Mesenchymal stem cell (in vitro differentiated cells and primary cell): ENCODE data around the gene SHD.
"Not testable (repeated sequence)": the region's sequence is repeated elsewhere in the genome, so short reads cannot be mapped to it uniquely, and the experiment has no call there.

ENCODE experiments used
- DNase-seq: peaks from one replicate; pipeline ENCODE4 v3.0.0-alpha.2; 2013
- H2AFZ ChIP-seq: one replicate; pipeline ENCODE4 v1.6.1; 2013; ENCODE audit warnings: low read depth, mild to moderate bottlenecking, control low read depth, inconsistent platforms, low read length, moderate library complexity
- H2AK5ac ChIP-seq: 2 replicates; pipeline ENCODE4 v1.6.1; 2013; ENCODE audit warnings: low read length, moderate library complexity, mild to moderate bottlenecking, inconsistent platforms; ENCODE audit not compliant: severe bottlenecking
- H2BK120ac ChIP-seq: one replicate; pipeline ENCODE4 v1.6.1; 2013; ENCODE audit warnings: low read depth, mild to moderate bottlenecking, inconsistent platforms, low read length, moderate library complexity
- H2BK12ac ChIP-seq, 2 experiments: one replicate each; pipeline ENCODE4 v1.6.1; 2013; ENCODE audit warnings: inconsistent platforms in 2 of 2, low read length in 2 of 2, mild to moderate bottlenecking in 2 of 2, moderate library complexity in 2 of 2, control low read depth in 1 of 2
- H2BK15ac ChIP-seq: one replicate; pipeline ENCODE4 v1.6.1; 2013; ENCODE audit warnings: mild to moderate bottlenecking, low read depth, inconsistent platforms; ENCODE audit not compliant: poor library complexity, severe bottlenecking
- H2BK5ac ChIP-seq: 2 replicates; pipeline ENCODE4 v1.6.1; 2013; ENCODE audit warnings: low read depth, mild to moderate bottlenecking, low read length, control low read depth, inconsistent platforms; ENCODE audit not compliant: poor library complexity, severe bottlenecking
- H3K14ac ChIP-seq, 2 experiments: one replicate each; pipeline ENCODE4 v1.6.1; 2013; ENCODE audit warnings: inconsistent platforms in 2 of 2, low read length in 2 of 2, control low read depth in 1 of 2, mild to moderate bottlenecking in 1 of 2, moderate library complexity in 1 of 2
- H3K18ac ChIP-seq, 2 experiments: one replicate each; pipeline ENCODE4 v1.6.1; 2013; ENCODE audit warnings: inconsistent platforms in 2 of 2, low read length in 2 of 2, control low read depth in 1 of 2, low read depth in 1 of 2, mild to moderate bottlenecking in 1 of 2
- H3K23ac ChIP-seq, 2 experiments: one replicate each; pipeline ENCODE4 v1.6.1; 2013; ENCODE audit warnings: inconsistent platforms in 2 of 2, low read length in 2 of 2, mild to moderate bottlenecking in 2 of 2, moderate library complexity in 2 of 2, control low read depth in 1 of 2
- H3K27ac ChIP-seq: 2 replicates; pipeline ENCODE4 v1.5.1; 2013; ENCODE audit warnings: mild to moderate bottlenecking, moderate library complexity, low read length, control low read depth, inconsistent platforms; ENCODE audit not compliant: poor library complexity, severe bottlenecking
- H3K27me3 ChIP-seq, 2 experiments: 2 replicates each; pipeline versions ENCODE4 v1.6.1 to v1.7.0; 2013; ENCODE audit warnings: low read length in 2 of 2, mild to moderate bottlenecking in 2 of 2, moderate library complexity in 2 of 2, control low read depth in 1 of 2, inconsistent platforms in 1 of 2; ENCODE audit not compliant: control insufficient read depth in 1 of 2, insufficient read depth in 1 of 2
- H3K36me3 ChIP-seq, 2 experiments: 2 replicates each; pipeline versions ENCODE4 v1.6.1 to v1.7.0; 2013; ENCODE audit warnings: low read length in 2 of 2, control low read depth in 1 of 2, inconsistent platforms in 1 of 2, low read depth in 1 of 2, mild to moderate bottlenecking in 1 of 2; ENCODE audit not compliant: insufficient read depth in 2 of 2, control insufficient read depth in 1 of 2
- H3K4ac ChIP-seq, 2 experiments: one replicate each; pipeline ENCODE4 v1.6.1; 2013; ENCODE audit warnings: inconsistent platforms in 2 of 2, low read length in 2 of 2, mild to moderate bottlenecking in 2 of 2, moderate library complexity in 2 of 2, control low read depth in 1 of 2, low read depth in 1 of 2
- H3K4me1 ChIP-seq: 2 replicates; pipeline ENCODE4 v1.6.1; 2013; ENCODE audit warnings: low read depth, low read length, control low read depth; ENCODE audit not compliant: control insufficient read depth, insufficient read depth
- H3K4me2 ChIP-seq: 2 replicates; pipeline ENCODE4 v1.6.1; 2013; ENCODE audit warnings: low read length, mild to moderate bottlenecking, inconsistent platforms; ENCODE audit not compliant: poor library complexity, severe bottlenecking
- H3K4me3 ChIP-seq, 2 experiments: 2 replicates each; pipeline versions ENCODE4 v1.5.1 to v1.7.0; 2013; ENCODE audit warnings: low read length in 2 of 2, mild to moderate bottlenecking in 2 of 2, control low read depth in 1 of 2, low read depth in 1 of 2; ENCODE audit not compliant: insufficient read depth in 1 of 2
- H3K79me1 ChIP-seq: replicated peaks from 2 replicates; pipeline ENCODE4 v1.6.1; 2013; ENCODE audit warnings: mild to moderate bottlenecking, control low read depth, low read length, inconsistent platforms; ENCODE audit not compliant: poor library complexity, severe bottlenecking
- H3K9ac ChIP-seq: 2 replicates; pipeline ENCODE4 v1.7.0; 2013; ENCODE audit warnings: mild to moderate bottlenecking, low read length, moderate library complexity
- H3K9me3 ChIP-seq: 2 replicates; pipeline ENCODE4 v1.7.0; 2013; ENCODE audit warnings: mild to moderate bottlenecking, low read length; ENCODE audit not compliant: control insufficient read depth
- H4K8ac ChIP-seq: one replicate; pipeline ENCODE4 v1.6.1; 2013; ENCODE audit warnings: inconsistent platforms, mild to moderate bottlenecking, low read length, moderate library complexity
- H4K91ac ChIP-seq: one replicate; pipeline ENCODE4 v1.6.1; 2013; ENCODE audit warnings: mild to moderate bottlenecking, low read length, inconsistent platforms
- WGBS: methylation state at CpG from one replicate; pipeline ENCODE4 v1.1.7; 2013; ENCODE audit warnings: mixed read lengths; 5-methylcytosine and 5-hydroxymethylcytosine counted together

Gene SHD

GRCh38 chr19:4237510-4237909, 41.6 kb upstream of the SHD start:
- not testable (repeated sequence) for H3K18ac ChIP-seq, H2AK5ac ChIP-seq, H2BK12ac ChIP-seq, H3K4ac ChIP-seq, H2AFZ ChIP-seq, DNase-seq, H3K4me2 ChIP-seq, H3K9ac ChIP-seq, H2BK120ac ChIP-seq, H3K23ac ChIP-seq, H2BK5ac ChIP-seq, H2BK15ac ChIP-seq, H3K4me3 ChIP-seq, H4K91ac ChIP-seq, H3K14ac ChIP-seq, H3K79me1 ChIP-seq, H3K27ac ChIP-seq, H3K9me3 ChIP-seq, H4K8ac ChIP-seq, H3K4me1 ChIP-seq
- peaks cover 0 to 13% of the 10 kb centered on the region in 2 experiments for H3K36me3 ChIP-seq
- WGBS: 93% methylated on average over 16 of the region's 16 CpGs
- H3K27me3 ChIP-seq: peaks cover 0 to 31% of the 10 kb centered on the region in 2 experiments

- Histone ChIP-seq H2BK120ac (no peak overlapping the region), H4K8ac (no peak overlapping the region), H2BK12ac (no peak overlapping the region), H2AK5ac (no peak overlapping the region), H3K79me1 (no peaks in the 10 kb centered on the region), H3K18ac (no peak overlapping the region), H3K9ac (no peak overlapping the region), H3K27me3 (peaks cover 0 to 27% of the 10 kb centered on the region in 2 experiments), H3K4me2 (no peak overlapping the region), H3K14ac (no peak overlapping the region), H3K27ac (no peak overlapping the region), H3K9me3 (peaks cover 10% of the 10 kb centered on the region), H3K4me3 (no peak overlapping the region), H2AFZ (no peak overlapping the region), H3K36me3 (peaks cover 0 to 13% of the 10 kb centered on the region in 2 experiments), H3K23ac (no peak overlapping the region), H2BK5ac (no peak overlapping the region), H3K4me1 (peaks cover 2% of the 10 kb centered on the region), H4K91ac (no peak overlapping the region), H2BK15ac (no peak overlapping the region), H3K4ac (no peak overlapping the region)
- WGBS: 97% methylated on average over 3 of the region's 4 CpGs
- no peak for DNase-seq
These were observed 40.2 kb upstream of the SHD start for GRCh38 chr19:4238831-4239230.

- DNase-seq: no peak
- H3K36me3 ChIP-seq: peaks cover 0 to 5% of the 10 kb centered on the region in 2 experiments
These were observed 37.1 kb upstream of the SHD start for GRCh38 chr19:4241824-4242430.

GRCh38 chr19:4245938-4246337, 33.1 kb upstream of the SHD start:
- H3K9ac ChIP-seq, H2BK5ac ChIP-seq, H2BK15ac ChIP-seq, H2AFZ ChIP-seq, H3K4me2 ChIP-seq, H2BK120ac ChIP-seq, H2AK5ac ChIP-seq, H3K18ac ChIP-seq, H3K4me1 ChIP-seq, H3K27me3 ChIP-seq, H3K9me3 ChIP-seq, DNase-seq, H4K91ac ChIP-seq, H3K14ac ChIP-seq, H3K23ac ChIP-seq, H2BK12ac ChIP-seq, H3K4ac ChIP-seq, H3K27ac ChIP-seq: not testable (repeated sequence)
- peaks cover 19 to 20% of the 10 kb centered on the region in 2 experiments for H3K36me3 ChIP-seq
- H3K79me1 ChIP-seq: peaks cover 18% of the 10 kb centered on the region
- WGBS: 89% methylated on average over 5 of the region's 6 CpGs
- H4K8ac ChIP-seq: peak overlapping the region; percentile 93
- peak overlapping the region in 1 of 2 experiments; percentile 86 for H3K4me3 ChIP-seq

More at GRCh38 chr19:4241824-4242430, 37.1 kb upstream of the SHD start:
- no peak overlapping the region for H2AK5ac ChIP-seq
- no peak overlapping the region for H3K4me2 ChIP-seq
- no peak overlapping the region for H4K8ac ChIP-seq
- 88% methylated on average over 5 of the region's 5 CpGs for WGBS
- no peak overlapping the region for H2BK5ac ChIP-seq
- no peak overlapping the region for H2AFZ ChIP-seq
- no peak overlapping the region for H3K14ac ChIP-seq
- no peak overlapping the region for H2BK12ac ChIP-seq
- no peak overlapping the region for H3K27ac ChIP-seq
- no peak overlapping the region for H3K23ac ChIP-seq
- no peaks in the 10 kb centered on the region for H3K79me1 ChIP-seq
- peaks cover 0 to 5% of the 10 kb centered on the region in 2 experiments for H3K27me3 ChIP-seq
- no peak overlapping the region for H2BK15ac ChIP-seq
- H4K91ac ChIP-seq: no peak overlapping the region
- no peak overlapping the region for H3K4me3 ChIP-seq
- no peak overlapping the region for H3K18ac ChIP-seq
- H2BK120ac ChIP-seq: no peak overlapping the region
- no peak overlapping the region for H3K4ac ChIP-seq
- no peak overlapping the region for H3K9ac ChIP-seq
- H3K4me1 ChIP-seq: peaks cover 4% of the 10 kb centered on the region
- peaks cover 10% of the 10 kb centered on the region for H3K9me3 ChIP-seq
